Keratinocyte (primary cell): Measurements from ENCODE around the gene SLC39A13. TPM values are rescaled to one million over a fixed set of nuclear protein-coding genes. Genes with fewer than 3 reads are reported as not detected.

ENCODE experiments used
- DNase-seq: peaks from one replicate; pipeline ENCODE4 v3.0.0-alpha.2; 2011; ENCODE audit warnings: low read depth, missing footprints, low spot score
- FAIRE-seq: peaks from 2 replicates; lab custom pipeline; 2011; peaks lifted over from hg19 to GRCh38; lab: Jason Lieb, UNC
- H2AFZ ChIP-seq: 2 replicates; pipeline ENCODE4 v1.6.0; 2012; ENCODE audit warnings: low read length, control low read depth, inconsistent platforms; ENCODE audit not compliant: control insufficient read depth
- H3K27ac ChIP-seq: 2 replicates; pipeline ENCODE4 v1.5.1; 2011; ENCODE audit warnings: low read length; ENCODE audit not compliant: control insufficient read depth, insufficient read depth
- H3K27me3 ChIP-seq: 3 replicates; pipeline ENCODE4 v1.6.0; 2011; ENCODE audit warnings: low read length; ENCODE audit not compliant: control insufficient read depth, insufficient read depth; ENCODE audit errors: extremely low read depth
- H3K36me3 ChIP-seq, 2 experiments: 2 replicates in 1 of 2; 3 replicates in 1 of 2; pipeline ENCODE4 v1.5.1; 2011; ENCODE audit warnings: low read length in 2 of 2, mild to moderate bottlenecking in 1 of 2; ENCODE audit not compliant: control insufficient read depth in 2 of 2, insufficient read depth in 2 of 2; ENCODE audit errors: extremely low read depth in 1 of 2
- H3K4me1 ChIP-seq: 3 replicates; pipeline ENCODE4 v1.5.1; 2011; ENCODE audit warnings: low read length; ENCODE audit not compliant: control insufficient read depth, insufficient read depth; ENCODE audit errors: extremely low read depth
- H3K4me2 ChIP-seq: 3 replicates; pipeline ENCODE4 v1.6.0; 2011; ENCODE audit warnings: low read depth, low read length; ENCODE audit not compliant: control insufficient read depth, insufficient read depth; ENCODE audit errors: extremely low read depth
- H3K4me3 ChIP-seq, 3 experiments: fragments of 200-600 bp in 1 of 3; sonication (generic) in 1 of 3; 2 replicates in 2 of 3; 3 replicates in 1 of 3; pipeline ENCODE4 v1.5.1; 2011 to 2016; ENCODE audit warnings: low read length in 3 of 3, mild to moderate bottlenecking in 3 of 3, control low read depth in 2 of 3, inconsistent platforms in 1 of 3, low read depth in 1 of 3, mixed read lengths in 1 of 3, mixed run types in 1 of 3, moderate library complexity in 1 of 3; ENCODE audit not compliant: control insufficient read depth in 2 of 3, insufficient read depth in 2 of 3; ENCODE audit errors: extremely low read depth in 1 of 3
- H3K79me2 ChIP-seq: 2 replicates; pipeline ENCODE4 v1.6.0; 2012; ENCODE audit warnings: low read length; ENCODE audit not compliant: control insufficient read depth, insufficient read depth
- H3K9ac ChIP-seq: 3 replicates; pipeline ENCODE4 v1.6.0; 2011; ENCODE audit warnings: low read length; ENCODE audit not compliant: control insufficient read depth, insufficient read depth; ENCODE audit errors: extremely low read depth
- H3K9me1 ChIP-seq: 3 replicates; pipeline ENCODE4 v1.6.0; 2011; ENCODE audit warnings: low read length; ENCODE audit not compliant: control insufficient read depth, insufficient read depth; ENCODE audit errors: extremely low read depth
- H3K9me3 ChIP-seq: 2 replicates; pipeline ENCODE4 v1.5.1; 2012; ENCODE audit warnings: low read depth, low read length; ENCODE audit not compliant: control insufficient read depth
- H4K20me1 ChIP-seq: 3 replicates; pipeline ENCODE4 v1.6.0; 2011; ENCODE audit warnings: low read length; ENCODE audit not compliant: control insufficient read depth, insufficient read depth; ENCODE audit errors: extremely low read depth
- EZH2 ChIP-seq: IDR thresholded peaks from one replicate; pipeline ENCODE4 v1.6.1; 2012; ENCODE audit warnings: inconsistent platforms, mild to moderate bottlenecking, low read length, moderate library complexity
- dilution Hi-C: fragments of 300-500 bp; cut with MboI; formaldehyde crosslinking; loops from one replicate; pipeline ENCODE4 v1.7.0; 2020; ENCODE audit warnings: low sequenced_read_pairs; ENCODE audit not compliant: extremely low pct_ligation_motif_present
- polyA minus RNA-seq, 3 experiments: library from RNA; depleted of rRNA, polyadenylated mRNA; stranded (reverse); fragments of >200 nt; gene quantifications; 1 replicate in 1 of 3; 2 replicates in 1 of 3; 3 replicates in 1 of 3; pipeline ENCODE4 v1.2.3, GENCODE V29; 2011
- polyA plus RNA-seq, 5 experiments: library from polyadenylated mRNA; depleted of rRNA in 3 of 5; stranded (reverse) in 3 of 5; stranded (forward) in 1 of 5; unstranded in 1 of 5; fragments of >200 nt; gene quantifications; 1 replicate in 1 of 5; 2 replicates in 3 of 5; 3 replicates in 1 of 5; pipeline versions ENCODE4 v1.2.1 to v1.2.3, GENCODE V29; 2011 to 2012; ENCODE audit warnings: missing spikeins in 2 of 5, low read depth in 1 of 5, low replicate concordance in 1 of 5
- TF ChIP-seq, protein P1 (sequence below), 3 experiments: IDR thresholded peaks in 1 of 3; conservative IDR thresholded peaks in 1 of 3; optimal IDR thresholded peaks in 1 of 3; 2 replicates in 2 of 3; 3 replicates in 1 of 3; pipeline versions ENCODE3 to v1.5.1; 2011; ENCODE audit warnings: low read length in 3 of 3, mild to moderate bottlenecking in 3 of 3, moderate library complexity in 2 of 3, control low read depth in 1 of 3, inconsistent platforms in 1 of 3; ENCODE audit not compliant: insufficient read depth in 2 of 3; ENCODE audit errors: extremely low read depth in 1 of 3

SLC39A13 gene
- 35.3 to 62.3 TPM (median 59.9 TPM) in 3 replicates for polyA plus RNA-seq
- 8.1 TPM for polyA plus RNA-seq (2011; ENCODE audit: low read depth)
- 24.9 and 51.2 TPM in 2 replicates for polyA plus RNA-seq (2011; cell fraction: cytosol; rRNA removed)
- polyA plus RNA-seq (2011; cell fraction: nucleus; rRNA removed): 163 and 223 TPM in 2 replicates
- polyA plus RNA-seq (2012; ENCODE audit: low replicate concordance): 31.4 and 61.9 TPM in 2 replicates
- 24.6 to 50.4 TPM (median 25.7 TPM) in 3 replicates for polyA minus RNA-seq
- polyA minus RNA-seq (2011; cell fraction: cytosol; rRNA and poly(A)+ RNA removed): 68.1 TPM
- polyA minus RNA-seq (2011; cell fraction: nucleus; rRNA and poly(A)+ RNA removed): 65.1 and 68.7 TPM in 2 replicates

DNA sequence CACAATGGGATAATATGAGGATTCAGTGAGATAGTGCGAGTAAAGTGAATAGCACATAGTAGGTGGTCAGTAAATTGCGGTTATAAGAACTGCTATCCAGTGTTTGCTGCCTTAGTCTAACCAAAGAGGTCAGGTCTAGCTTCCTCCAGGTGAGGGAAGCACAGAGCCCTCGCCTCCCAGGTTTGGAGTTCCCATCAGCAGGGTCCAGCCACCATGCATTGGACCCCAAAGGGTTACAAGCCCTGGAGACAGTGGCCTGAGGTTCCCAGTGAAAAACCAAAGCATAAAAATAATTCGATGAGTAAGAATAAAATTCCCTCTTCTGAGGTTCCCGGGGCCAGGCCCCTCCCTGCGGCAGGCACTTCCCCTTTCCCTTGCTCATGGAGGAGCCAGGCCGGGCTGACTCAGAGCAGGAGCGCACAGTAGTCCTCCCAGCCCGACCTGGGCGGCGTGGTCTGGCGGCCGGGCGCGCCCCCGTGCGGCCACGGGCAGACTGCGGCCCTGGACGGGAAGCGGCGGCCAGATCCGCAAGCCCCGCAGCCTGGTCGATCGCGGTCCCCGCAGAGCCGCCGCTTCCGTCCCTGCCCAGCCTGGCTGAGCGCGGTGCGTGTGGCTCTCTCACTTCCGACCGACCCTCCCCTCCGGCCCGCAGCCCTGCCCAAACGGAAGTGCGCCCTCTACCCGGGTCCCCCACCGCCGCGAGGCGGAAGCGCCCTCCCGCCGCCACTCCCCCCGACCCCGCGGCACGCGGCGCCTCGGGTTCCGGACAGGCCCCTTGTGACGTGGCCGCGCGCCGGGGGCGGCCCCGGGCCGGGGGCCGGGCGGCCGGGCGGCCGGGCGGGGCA, at the start of gene SLC39A13:
Gene SLC39A13, plus strand, starts transcription at position 845 of the 845 bp plus-strand sequence. CDS start 1,505 bp downstream, outside the sequence.
- dilution Hi-C loops: no loop called here
- FAIRE-seq: no peak

DNA sequence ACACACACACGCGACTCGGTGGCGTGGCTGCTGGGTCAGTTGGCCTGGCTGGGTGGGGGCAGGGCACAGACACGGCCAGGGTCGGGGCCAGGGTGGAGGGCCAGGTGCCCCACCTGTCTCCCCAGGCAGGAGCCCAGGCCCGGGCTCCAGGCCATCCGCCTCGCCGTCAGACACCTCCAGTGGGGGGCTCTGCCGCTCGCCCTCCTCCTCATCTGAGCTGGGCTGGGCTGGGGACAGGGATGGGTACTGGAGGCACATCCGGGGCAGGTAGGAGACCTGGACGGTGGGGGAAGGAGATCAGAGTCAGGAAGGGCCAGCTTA, 49.7 kb upstream of the SLC39A13 start:
- Histone ChIP-seq H3K27ac (no peak overlapping the region), H3K9me3 (no peaks in the 10 kb centered on the region), H3K79me2 (no peaks in the 10 kb centered on the region), H3K9me1 (no peaks in the 10 kb centered on the region), H3K27me3 (no peaks in the 10 kb centered on the region), H3K4me2 (no peak overlapping the region), H3K4me3 (no peak overlapping the region), H3K4me1 (peaks cover 6% of the 10 kb centered on the region), H4K20me1 (no peaks in the 10 kb centered on the region), H2AFZ (no peak overlapping the region), H3K36me3 (no peaks in the 10 kb centered on the region), H3K9ac (no peak overlapping the region)
- dilution Hi-C loops: no loop called here
- DNase-seq (no peak), FAIRE-seq (no peak)
- no peak for TF ChIP-seq EZH2
- TF ChIP-seq, protein P1, sequence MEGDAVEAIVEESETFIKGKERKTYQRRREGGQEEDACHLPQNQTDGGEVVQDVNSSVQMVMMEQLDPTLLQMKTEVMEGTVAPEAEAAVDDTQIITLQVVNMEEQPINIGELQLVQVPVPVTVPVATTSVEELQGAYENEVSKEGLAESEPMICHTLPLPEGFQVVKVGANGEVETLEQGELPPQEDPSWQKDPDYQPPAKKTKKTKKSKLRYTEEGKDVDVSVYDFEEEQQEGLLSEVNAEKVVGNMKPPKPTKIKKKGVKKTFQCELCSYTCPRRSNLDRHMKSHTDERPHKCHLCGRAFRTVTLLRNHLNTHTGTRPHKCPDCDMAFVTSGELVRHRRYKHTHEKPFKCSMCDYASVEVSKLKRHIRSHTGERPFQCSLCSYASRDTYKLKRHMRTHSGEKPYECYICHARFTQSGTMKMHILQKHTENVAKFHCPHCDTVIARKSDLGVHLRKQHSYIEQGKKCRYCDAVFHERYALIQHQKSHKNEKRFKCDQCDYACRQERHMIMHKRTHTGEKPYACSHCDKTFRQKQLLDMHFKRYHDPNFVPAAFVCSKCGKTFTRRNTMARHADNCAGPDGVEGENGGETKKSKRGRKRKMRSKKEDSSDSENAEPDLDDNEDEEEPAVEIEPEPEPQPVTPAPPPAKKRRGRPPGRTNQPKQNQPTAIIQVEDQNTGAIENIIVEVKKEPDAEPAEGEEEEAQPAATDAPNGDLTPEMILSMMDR (optimal IDR thresholded peaks at IDR 0.05 in 1 of 3, IDR thresholded peaks at IDR 0.05 in 1 of 3, conservative IDR thresholded peaks at IDR 0.05 in 1 of 3; ENCODE audit: extremely low read depth in 1 of 3, insufficient read depth in 2 of 3, low read length in 3 of 3): no peak

More for the DNA sequence above, at the start of gene SLC39A13:
- Histone ChIP-seq H3K9ac (peak within 1 kb of the TSS; percentile 99), H3K4me3 (peak within 1 kb of the TSS; percentile 72 to 98 (median 96)), H3K9me3 (no peaks in the 10 kb centered on the region), H3K27ac (peak within 1 kb of the TSS; percentile 98), H3K79me2 (peaks cover 29% of the 10 kb centered on the region), H3K36me3 (peaks cover 8 to 17% of the 10 kb centered on the region in 2 experiments), H3K9me1 (no peaks in the 10 kb centered on the region), H3K4me1 (peaks cover 22% of the 10 kb centered on the region), H3K4me2 (peak within 1 kb of the TSS; percentile 99), H3K27me3 (no peaks in the 10 kb centered on the region), H2AFZ (peak within 1 kb of the TSS; percentile 67), H4K20me1 (peaks cover 4% of the 10 kb centered on the region)
- TF ChIP-seq EZH2: no peak
- TF ChIP-seq, protein P1 (optimal IDR thresholded peaks at IDR 0.05 in 1 of 3, IDR thresholded peaks at IDR 0.05 in 1 of 3, conservative IDR thresholded peaks at IDR 0.05 in 1 of 3; ENCODE audit: extremely low read depth in 1 of 3, insufficient read depth in 2 of 3, low read length in 3 of 3): peak in 2 of 3 experiments; percentile 49 to 73
- DNase-seq: peak; percentile 76
